Urinary bladder (tissue), 4 donors: ENCODE measurements around the gene MAN2B2. TPM values are rescaled to one million over a fixed set of nuclear protein-coding genes. Genes with fewer than 3 reads are reported as not detected.

ENCODE experiments used
- DNase-seq: peaks from one replicate; pipeline ENCODE4 v3.0.0-alpha.2; 2015; ENCODE audit errors: extremely low spot score
- H3K27ac ChIP-seq: one replicate; pipeline ENCODE4 v1.5.1; 2013; ENCODE audit warnings: low read depth, mild to moderate bottlenecking, moderate library complexity
- H3K36me3 ChIP-seq: one replicate; pipeline ENCODE4 v1.6.1; 2013; ENCODE audit warnings: mild to moderate bottlenecking, moderate library complexity; ENCODE audit not compliant: insufficient read depth
- H3K4me1 ChIP-seq: one replicate; pipeline ENCODE4 v1.6.1; 2013; ENCODE audit warnings: mild to moderate bottlenecking, moderate library complexity; ENCODE audit not compliant: insufficient read depth
- H3K4me3 ChIP-seq: one replicate; pipeline ENCODE4 v1.5.1; 2013; ENCODE audit warnings: low read depth, low read length
- WGBS: extraction: QIAGEN DNeasy Blood & Tissue Kit; methylation state at CpG from one replicate; pipeline ENCODE4 v1.1.7; 2013; 5-methylcytosine and 5-hydroxymethylcytosine counted together
- polyA plus RNA-seq: library from polyadenylated mRNA; stranded (reverse); fragments of 200-250 nt; gene quantifications from one replicate; pipeline ENCODE4 v1.2.3, GENCODE V29; 2013
- total RNA-seq: library from RNA; depleted of rRNA; stranded (reverse); fragments of >200 nt; gene quantifications from one replicate; pipeline ENCODE4 v1.2.3, GENCODE V29; 2014
- donor health status: healthy with polysubstance abuse.
- donor health status: healthy.

The MAN2B2 gene
- total and polyA plus RNA-seq, 2 donors: 11.1 to 37.7 TPM

- H3K36me3 ChIP-seq: no peaks in the 10 kb centered on the region
- H3K27ac ChIP-seq: no peak overlapping the region
- no peak overlapping the region for H3K4me3 ChIP-seq
- DNase-seq: no peak
- no peaks in the 10 kb centered on the region for H3K4me1 ChIP-seq
- 89% methylated on average over 17 of the region's 17 CpGs for WGBS
These were observed 39.7 kb upstream of the MAN2B2 start for GRCh38 chr4:6535329-6535692.

GRCh38 chr4:6535706-6536105, 39.3 kb upstream of the MAN2B2 start:
- no peak overlapping the region for H3K27ac ChIP-seq
- no peaks in the 10 kb centered on the region for H3K36me3 ChIP-seq
- 91% methylated on average over 7 of the region's 7 CpGs for WGBS
- no peak for DNase-seq
- no peak overlapping the region for H3K4me3 ChIP-seq
- no peaks in the 10 kb centered on the region for H3K4me1 ChIP-seq

- Histone ChIP-seq H3K36me3 (no peaks in the 10 kb centered on the region), H3K4me1 (no peaks in the 10 kb centered on the region), H3K4me3 (no peak overlapping the region), H3K27ac (no peak overlapping the region)
- 93% methylated on average over 15 of the region's 15 CpGs for WGBS
- no peak for DNase-seq
These were observed 36.9 kb upstream of the MAN2B2 start for GRCh38 chr4:6538111-6538510.

- DNase-seq: no peak
- WGBS: 42% methylated on average over 22 of the region's 22 CpGs
- Histone ChIP-seq H3K36me3 (no peaks in the 10 kb centered on the region), H3K4me3 (no peak overlapping the region), H3K4me1 (no peaks in the 10 kb centered on the region), H3K27ac (no peak overlapping the region)
These were observed 36.4 kb upstream of the MAN2B2 start for GRCh38 chr4:6538575-6538974.

- WGBS: 79% methylated on average over 13 of the region's 13 CpGs
- Histone ChIP-seq H3K36me3 (no peaks in the 10 kb centered on the region), H3K4me1 (no peaks in the 10 kb centered on the region), H3K27ac (no peak overlapping the region), H3K4me3 (no peak overlapping the region)
- DNase-seq: no peak
These were observed 35.8 kb upstream of the MAN2B2 start for GRCh38 chr4:6539009-6539764.

GRCh38 chr4:6540879-6541278, 34.1 kb upstream of the MAN2B2 start:
- Histone ChIP-seq H3K27ac (no peak overlapping the region), H3K36me3 (no peaks in the 10 kb centered on the region), H3K4me3 (no peak overlapping the region), H3K4me1 (no peaks in the 10 kb centered on the region)
- no peak for DNase-seq

GRCh38 chr4:6541789-6542188, 33.2 kb upstream of the MAN2B2 start:
- Histone ChIP-seq H3K27ac (no peak overlapping the region), H3K4me3 (no peak overlapping the region), H3K4me1 (no peaks in the 10 kb centered on the region), H3K36me3 (no peaks in the 10 kb centered on the region)
- no peak for DNase-seq
- WGBS: 68% methylated on average over 6 of the region's 6 CpGs

- Histone ChIP-seq H3K4me1 (no peaks in the 10 kb centered on the region), H3K36me3 (no peaks in the 10 kb centered on the region), H3K4me3 (no peak overlapping the region), H3K27ac (no peak overlapping the region)
- 74% methylated on average over 12 of the region's 12 CpGs for WGBS
- DNase-seq: no peak
These were observed 32.0 kb upstream of the MAN2B2 start for GRCh38 chr4:6542951-6543350.

- H3K36me3 ChIP-seq: no peaks in the 10 kb centered on the region
- H3K27ac ChIP-seq: no peak overlapping the region
- WGBS: 75% methylated on average over 4 of the region's 4 CpGs
- no peak for DNase-seq
- H3K4me1 ChIP-seq: no peaks in the 10 kb centered on the region
- no peak overlapping the region for H3K4me3 ChIP-seq
These were observed 28.9 kb upstream of the MAN2B2 start for GRCh38 chr4:6546091-6546490.

GRCh38 chr4:6546681-6547447, 28.1 kb upstream of the MAN2B2 start:
- peak; percentile 51 for DNase-seq
- H3K4me1 ChIP-seq: no peaks in the 10 kb centered on the region
- no peak overlapping the region for H3K27ac ChIP-seq
- 25% methylated on average over 19 of the region's 19 CpGs for WGBS
- H3K36me3 ChIP-seq: no peaks in the 10 kb centered on the region
- no peak overlapping the region for H3K4me3 ChIP-seq

- Histone ChIP-seq H3K36me3 (no peaks in the 10 kb centered on the region), H3K4me1 (no peaks in the 10 kb centered on the region), H3K27ac (no peak overlapping the region), H3K4me3 (no peak overlapping the region)
- DNase-seq: no peak
- WGBS: 67% methylated on average over 8 of the region's 8 CpGs
These were observed 26.6 kb upstream of the MAN2B2 start for GRCh38 chr4:6548201-6548881.

- H3K36me3 ChIP-seq: no peaks in the 10 kb centered on the region
- H3K27ac ChIP-seq: no peak overlapping the region
- 47% methylated on average over 4 of the region's 4 CpGs for WGBS
- H3K4me1 ChIP-seq: no peaks in the 10 kb centered on the region
- no peak for DNase-seq
- no peak overlapping the region for H3K4me3 ChIP-seq
These were observed 26.1 kb upstream of the MAN2B2 start for GRCh38 chr4:6548882-6549230.

- Histone ChIP-seq H3K27ac (no peak overlapping the region), H3K4me1 (no peaks in the 10 kb centered on the region), H3K36me3 (no peaks in the 10 kb centered on the region), H3K4me3 (no peak overlapping the region)
- 33% methylated on average over 7 of the region's 7 CpGs for WGBS
- no peak for DNase-seq
These were observed 25.5 kb upstream of the MAN2B2 start for GRCh38 chr4:6549445-6549844.
